H1 (cell line): ENCODE results near the gene BSG. TPM values are rescaled to one million over a fixed set of nuclear protein-coding genes. Genes with fewer than 3 reads are reported as not detected.

ENCODE experiments used
- CHD2 ChIP-seq: IDR thresholded peaks from 2 replicates; pipeline ENCODE4 v1.6.1; 2012; ENCODE audit warnings: low read length, improper control_type of control experiment
- EGR1 ChIP-seq: IDR thresholded peaks from 2 replicates; pipeline ENCODE4 v1.6.1; 2011; ENCODE audit warnings: low read depth, low read length, borderline replicate concordance
- EP300 ChIP-seq, 2 experiments: IDR thresholded peaks; 1 replicate in 1 of 2; 2 replicates in 1 of 2; pipeline ENCODE4 v1.6.1; 2011 to 2012; ENCODE audit warnings: low read depth in 2 of 2, low read length in 2 of 2, mild to moderate bottlenecking in 2 of 2, borderline replicate concordance in 1 of 2, inconsistent platforms in 1 of 2, moderate library complexity in 1 of 2
- EZH2 ChIP-seq: fragments of 200-600 bp; sonication (generic); IDR thresholded peaks from 2 replicates; pipeline ENCODE4 v1.7.1; 2012; ENCODE audit warnings: low read depth, mild to moderate bottlenecking, moderate library complexity, low read length, inconsistent platforms; ENCODE audit not compliant: severe bottlenecking
- GTF2F1 ChIP-seq: IDR thresholded peaks from 2 replicates; pipeline ENCODE4 v1.6.1; 2012; ENCODE audit warnings: low read depth, low read length, improper control_type of control experiment, borderline replicate concordance
- HDAC2 ChIP-seq, 2 experiments: fragments of 300-600 bp in 1 of 2; sonication (generic) in 1 of 2; IDR thresholded peaks; 2 replicates each; pipeline ENCODE4 v1.6.1; 2011 to 2012; ENCODE audit warnings: low read depth in 2 of 2, low read length in 2 of 2, mild to moderate bottlenecking in 2 of 2, moderate library complexity in 2 of 2, borderline replicate concordance in 1 of 2, inconsistent platforms in 1 of 2
- JUND ChIP-seq: IDR thresholded peaks from 2 replicates; pipeline ENCODE4 v1.6.1; 2011; ENCODE audit warnings: mild to moderate bottlenecking, improper control_type of control experiment, low read length
- KDM4A ChIP-seq: IDR thresholded peaks from one replicate; pipeline ENCODE4 v1.7.1; 2012; ENCODE audit warnings: low read depth, mild to moderate bottlenecking, moderate library complexity, low read length, inconsistent platforms; ENCODE audit not compliant: severe bottlenecking
- NRF1 ChIP-seq: IDR thresholded peaks from 2 replicates; pipeline ENCODE4 v1.6.1; 2011; ENCODE audit warnings: mild to moderate bottlenecking, low read depth, low read length, improper control_type of control experiment
- PHF8 ChIP-seq: fragments of 200-600 bp; sonication (generic); conservative IDR thresholded peaks from 2 replicates; pipeline ENCODE4 v1.7.1; 2012; ENCODE audit warnings: low read depth, mild to moderate bottlenecking, inconsistent platforms, low read length, moderate library complexity
- POLR2A ChIP-seq, 2 experiments: IDR thresholded peaks; 1 replicate in 1 of 2; 2 replicates in 1 of 2; pipeline ENCODE4 v1.6.1; 2011; ENCODE audit warnings: low read depth in 2 of 2, low read length in 2 of 2, mild to moderate bottlenecking in 2 of 2; ENCODE audit errors: control extremely low read depth in 1 of 2
- POU5F1 ChIP-seq: IDR thresholded peaks from 2 replicates; pipeline ENCODE4 v1.6.1; 2011; ENCODE audit warnings: low read depth, mild to moderate bottlenecking, low read length, moderate library complexity
- RNF2 ChIP-seq: fragments of 200-900, 300-1000 bp; sonication (generic); IDR thresholded peaks from 2 replicates; pipeline ENCODE4 v1.7.1; 2016; ENCODE audit warnings: borderline replicate concordance, low read depth, mild to moderate bottlenecking, antibody characterized with exemption, low read length; ENCODE audit not compliant: poor library complexity, severe bottlenecking; ENCODE audit errors: missing control alignments
- SIN3A ChIP-seq, 2 experiments: IDR thresholded peaks in 1 of 2; conservative IDR thresholded peaks in 1 of 2; 2 replicates each; pipeline ENCODE4 v1.6.1; 2011 to 2012; ENCODE audit warnings: low read length in 2 of 2, improper control_type of control experiment in 1 of 2, low read depth in 1 of 2, mild to moderate bottlenecking in 1 of 2
- SP4 ChIP-seq: IDR thresholded peaks from 2 replicates; pipeline ENCODE4 v1.6.1; 2012; ENCODE audit warnings: low read length, inconsistent platforms
- TAF1 ChIP-seq: IDR thresholded peaks from 2 replicates; pipeline ENCODE4 v1.6.1; 2011; ENCODE audit warnings: mild to moderate bottlenecking, low read depth, low read length
- TEAD4 ChIP-seq: IDR thresholded peaks from 2 replicates; pipeline ENCODE4 v1.6.1; 2012; ENCODE audit warnings: low read depth, low read length, inconsistent platforms, mixed read lengths
- USF2 ChIP-seq: IDR thresholded peaks from 2 replicates; pipeline ENCODE4 v1.6.1; 2011; ENCODE audit warnings: low read length, improper control_type of control experiment
- polyA plus RNA-seq, 7 experiments: library from polyadenylated mRNA; depleted of rRNA in 3 of 7; stranded (reverse) in 5 of 7; unstranded in 2 of 7; fragments of >200 nt in 5 of 7; fragments of 200-250 nt in 2 of 7; gene quantifications; 1 replicate in 5 of 7; 2 replicates in 1 of 7; 4 replicates in 1 of 7; pipeline versions ENCODE4 v1.2.1 to v1.2.3, GENCODE V29; 2011 to 2013; ENCODE audit warnings: missing spikeins in 2 of 7, mixed read lengths in 2 of 7
- total RNA-seq: library from RNA; stranded (reverse); fragmentation: NEBNext Ultra II Directional; extraction: Animal tissue kit (Norgen Biotek cat#: 25700); gene quantifications from 2 replicates; pipeline ENCODE4 v1.2.1, GENCODE V29; 2021
- TF ChIP-seq, protein P1 (sequence below): IDR thresholded peaks from 2 replicates; pipeline ENCODE4 v1.6.1; 2011; ENCODE audit warnings: low read depth, mild to moderate bottlenecking, low read length; ENCODE audit not compliant: insufficient read depth
- TF ChIP-seq, protein P2 (sequence below): IDR thresholded peaks from 2 replicates; pipeline ENCODE4 v1.6.1; 2012; ENCODE audit warnings: low read length, inconsistent platforms

BSG gene
- total and polyA plus RNA-seq, 2 of the 8 experiments (the other 6 are each of a cell fraction or from before 2014, with no cell fraction given), result 726 to 1,055 TPM

DNA sequence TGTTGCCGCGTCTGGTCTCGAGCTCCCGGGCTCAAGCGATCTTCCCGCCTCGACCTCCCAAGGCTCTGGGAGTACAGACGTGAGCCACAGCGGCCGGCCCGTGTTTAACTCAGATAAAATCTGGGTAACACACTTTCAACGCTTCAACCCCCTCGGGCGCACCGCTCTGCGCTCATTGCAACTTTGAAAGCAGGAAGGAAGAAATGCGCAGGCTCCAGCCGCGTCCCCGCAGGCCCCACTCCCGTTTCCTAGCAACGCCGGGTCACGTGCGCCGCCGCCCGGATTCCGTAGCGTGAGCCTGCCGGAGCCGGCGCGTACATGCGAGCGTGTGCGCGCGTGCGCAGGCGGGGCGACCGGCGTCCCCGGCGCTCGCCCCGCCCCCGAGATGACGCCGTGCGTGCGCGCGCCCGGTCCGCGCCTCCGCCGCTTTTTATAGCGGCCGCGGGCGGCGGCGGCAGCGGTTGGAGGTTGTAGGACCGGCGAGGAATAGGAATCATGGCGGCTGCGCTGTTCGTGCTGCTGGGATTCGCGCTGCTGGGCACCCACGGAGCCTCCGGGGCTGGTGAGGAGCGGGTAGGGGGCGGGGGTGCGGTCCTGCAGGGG lies at the start of gene BSG (continued):
- TF ChIP-seq, protein P1, sequence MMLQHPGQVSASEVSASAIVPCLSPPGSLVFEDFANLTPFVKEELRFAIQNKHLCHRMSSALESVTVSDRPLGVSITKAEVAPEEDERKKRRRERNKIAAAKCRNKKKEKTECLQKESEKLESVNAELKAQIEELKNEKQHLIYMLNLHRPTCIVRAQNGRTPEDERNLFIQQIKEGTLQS, result peak; percentile 90
- TF ChIP-seq SP4 (no peak), HDAC2 (IDR thresholded peaks at IDR 0.05; ENCODE audit: borderline replicate concordance in 1 of 2, low read depth in 2 of 2, low read length in 2 of 2) (no peak), POLR2A (IDR thresholded peaks at IDR 0.05; ENCODE audit: control extremely low read depth in 1 of 2, low read depth in 2 of 2, low read length in 2 of 2) (peak; percentile 95 to 98), NRF1 (peak; percentile 65), RNF2 (no peak), POU5F1 (no peak), SIN3A (conservative IDR thresholded peaks at IDR 0.05 in 1 of 2, IDR thresholded peaks at IDR 0.05 in 1 of 2; ENCODE audit: low read depth in 1 of 2, low read length in 2 of 2) (peak in 1 of 2 experiments; percentile 89; a peak in 2 of 4 replicates), PHF8 (peak; percentile 91; the same call in 1 of the 2 replicates), USF2 (peak; percentile 97), KDM4A (peak; percentile 41), EZH2 (no peak), TEAD4 (peak; percentile 36; the same call in 1 of the 2 replicates), GTF2F1 (peak; percentile 85), TAF1 (peak; percentile 98), CHD2 (no peak), EGR1 (no peak), JUND (0 out of 2 replicates have a peak, but pooled peaks have one; percentile 4), EP300 (IDR thresholded peaks at IDR 0.05; ENCODE audit: borderline replicate concordance in 1 of 2, low read depth in 2 of 2, low read length in 2 of 2) (peak in 1 of 2 experiments; percentile 36; a peak in 1 of 3 replicates)
- TF ChIP-seq, protein P2, sequence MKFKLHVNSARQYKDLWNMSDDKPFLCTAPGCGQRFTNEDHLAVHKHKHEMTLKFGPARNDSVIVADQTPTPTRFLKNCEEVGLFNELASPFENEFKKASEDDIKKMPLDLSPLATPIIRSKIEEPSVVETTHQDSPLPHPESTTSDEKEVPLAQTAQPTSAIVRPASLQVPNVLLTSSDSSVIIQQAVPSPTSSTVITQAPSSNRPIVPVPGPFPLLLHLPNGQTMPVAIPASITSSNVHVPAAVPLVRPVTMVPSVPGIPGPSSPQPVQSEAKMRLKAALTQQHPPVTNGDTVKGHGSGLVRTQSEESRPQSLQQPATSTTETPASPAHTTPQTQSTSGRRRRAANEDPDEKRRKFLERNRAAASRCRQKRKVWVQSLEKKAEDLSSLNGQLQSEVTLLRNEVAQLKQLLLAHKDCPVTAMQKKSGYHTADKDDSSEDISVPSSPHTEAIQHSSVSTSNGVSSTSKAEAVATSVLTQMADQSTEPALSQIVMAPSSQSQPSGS, result peak; percentile 7; the same call in 1 of the 2 replicates
